Measurements from ENCODE around the gene STAP2.
"Not testable (repeated sequence)": the region's sequence is repeated elsewhere in the genome, so short reads cannot be mapped to it uniquely, and the experiment has no call there.

Gene STAP2

DNA sequence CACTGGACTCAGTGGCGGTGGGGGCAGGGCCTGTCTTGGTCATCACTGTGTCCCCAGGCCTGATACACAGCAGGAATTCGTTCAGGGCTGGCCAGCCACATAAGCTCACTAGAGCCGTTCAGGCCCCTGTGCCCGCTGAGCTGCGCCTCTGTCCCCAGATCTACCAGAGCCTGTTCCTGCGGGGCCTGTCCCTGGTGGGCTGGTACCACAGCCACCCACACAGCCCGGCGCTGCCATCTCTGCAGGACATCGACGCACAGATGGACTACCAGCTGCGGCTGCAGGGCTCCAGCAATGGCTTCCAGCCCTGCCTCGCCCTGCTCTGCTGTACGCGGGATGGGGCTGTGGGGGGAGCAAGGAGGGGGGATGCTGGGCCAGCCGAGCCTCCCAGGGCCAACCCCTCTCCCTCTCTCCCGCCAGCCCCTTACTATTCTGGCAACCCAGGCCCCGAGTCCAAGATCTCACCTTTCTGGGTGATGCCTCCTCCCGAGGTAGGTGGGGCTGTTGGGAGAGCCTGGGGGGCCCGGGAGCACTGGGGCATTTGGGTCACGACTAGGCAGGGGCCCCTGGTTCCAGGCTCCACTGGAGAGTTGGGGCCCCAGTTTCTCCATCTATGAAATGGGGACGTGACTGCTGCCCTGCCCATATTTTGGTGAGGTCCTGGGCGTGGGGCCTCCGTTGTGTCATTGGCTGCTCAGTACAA is 18.6 kb upstream of the STAP2 start:
- DNase-seq, result no peak

DNA sequence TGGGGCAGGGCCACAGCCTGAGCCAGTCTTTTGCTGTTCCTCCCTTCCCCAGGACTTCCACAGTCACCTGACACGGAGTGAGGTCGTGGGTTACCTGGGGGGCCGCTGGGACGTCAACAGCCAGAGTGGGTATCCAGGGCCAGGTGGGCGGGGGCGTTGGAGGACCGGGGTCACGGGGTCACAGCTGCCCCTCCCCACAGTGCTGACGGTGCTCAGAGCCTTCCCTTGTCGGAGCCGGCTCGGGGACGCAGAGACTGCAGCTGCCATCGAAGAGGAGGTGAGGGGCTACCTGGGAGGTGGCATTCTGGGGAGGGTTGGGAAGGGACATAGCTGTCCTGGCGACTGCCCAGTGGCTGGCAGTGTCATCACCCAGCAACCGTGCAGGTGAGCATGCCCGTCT is 16.3 kb upstream of the STAP2 start:
- no peak for DNase-seq

DNA sequence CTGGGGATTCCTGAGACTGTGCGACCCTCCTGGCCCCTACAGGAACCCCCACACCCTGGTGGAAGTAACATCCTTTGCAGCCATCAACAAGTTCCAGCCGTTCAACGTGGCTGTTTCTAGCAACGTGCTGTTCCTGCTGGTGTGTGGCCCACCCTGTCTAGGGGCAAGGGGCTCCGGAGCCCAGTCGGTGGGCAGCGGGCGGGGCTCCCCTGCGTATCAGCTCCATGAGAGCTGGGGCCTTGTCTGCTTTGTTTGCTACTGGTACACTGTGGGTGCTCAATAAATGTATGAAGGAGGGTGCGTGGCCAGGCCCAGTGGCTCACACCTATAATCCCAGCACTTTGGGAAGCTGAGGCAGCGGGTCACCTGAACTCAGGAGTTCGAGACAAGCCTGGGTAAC is 15.7 kb upstream of the STAP2 start:
- DNase-seq, result no peak

DNA sequence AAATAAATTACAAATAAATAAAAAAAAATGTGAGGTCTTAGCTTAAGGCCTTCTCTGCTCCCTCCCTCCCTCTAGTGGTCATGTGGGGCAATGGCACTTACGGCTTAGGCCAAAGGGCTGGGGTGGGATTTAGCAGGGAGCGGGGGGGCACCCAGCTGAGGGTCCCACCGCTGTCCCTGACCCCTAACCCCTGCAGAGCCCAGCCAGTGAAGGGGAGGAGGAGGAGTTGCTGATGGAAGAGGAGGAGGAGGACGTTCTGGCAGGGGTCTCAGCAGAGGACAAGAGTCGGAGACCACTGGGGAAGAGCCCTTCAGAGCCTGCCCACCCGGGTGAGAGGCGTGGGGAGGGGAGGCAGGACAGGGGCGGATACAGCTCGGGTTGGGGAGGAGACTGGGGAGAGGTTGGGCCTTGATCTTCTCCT is 14.1 kb upstream of the STAP2 start:
- DNase-seq, result no peak

DNA sequence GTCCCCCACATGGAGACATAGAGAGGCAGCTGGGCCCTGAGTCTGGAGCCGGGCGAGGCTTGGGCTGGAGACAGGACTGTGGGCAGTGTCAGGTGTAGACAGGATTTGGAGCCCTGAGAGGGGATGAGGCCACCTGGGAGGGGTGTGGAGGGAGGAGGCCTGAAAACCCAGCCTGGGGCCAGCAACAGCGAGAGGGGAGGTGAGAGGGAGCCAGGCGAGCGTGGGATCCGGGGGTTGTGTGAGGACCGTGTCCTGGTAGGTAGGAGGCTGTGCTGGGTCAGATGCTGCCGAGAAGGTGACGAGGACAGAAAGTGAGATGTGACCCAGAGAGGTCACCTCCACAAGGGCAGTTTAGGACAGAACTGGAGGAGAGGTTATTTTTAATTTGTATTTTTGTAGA is 12.1 kb upstream of the STAP2 start:
- no peak for DNase-seq

DNA sequence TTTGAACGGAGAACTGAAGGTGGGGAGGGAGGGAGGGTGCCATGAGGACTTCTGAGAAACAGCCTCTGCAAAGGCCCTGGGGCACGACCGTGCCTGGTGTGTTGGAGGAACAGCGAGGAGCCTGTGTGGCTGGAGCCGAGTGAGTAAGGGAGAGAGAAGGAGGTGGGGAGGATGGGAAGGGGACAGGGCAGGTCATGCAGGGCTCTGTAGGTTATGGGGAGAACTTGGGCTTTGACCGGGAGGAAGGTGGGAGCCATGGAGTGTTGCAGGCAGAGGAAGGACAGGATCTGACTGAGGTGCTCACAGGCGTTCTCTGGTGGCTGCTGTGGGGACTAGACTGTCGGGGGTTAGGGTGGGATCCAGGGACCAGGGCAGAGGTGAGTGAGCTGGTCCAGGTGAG is 11.5 kb upstream of the STAP2 start:
- no peak for DNase-seq

DNA sequence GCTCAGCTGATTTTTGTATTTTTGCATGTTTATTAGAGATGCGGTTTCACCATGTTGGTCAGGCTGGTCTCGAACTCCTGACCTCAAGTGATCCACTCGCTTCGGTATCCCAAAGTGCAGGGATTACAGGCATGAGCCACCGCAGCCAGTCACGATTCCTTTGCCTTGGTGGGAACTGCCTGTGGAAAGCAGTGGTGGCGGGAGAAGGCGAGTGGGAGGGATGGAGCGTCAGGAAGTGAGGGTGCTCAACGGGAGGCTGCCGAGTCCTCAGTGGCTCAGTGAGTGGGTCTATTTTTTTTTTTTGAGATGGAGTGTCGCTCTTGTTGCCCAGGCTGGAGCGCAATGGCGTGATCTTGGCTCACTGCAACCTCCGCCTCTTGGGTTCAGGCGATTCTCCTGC is 10.6 kb upstream of the STAP2 start:
- DNase-seq, result not testable (repeated sequence)

DNA sequence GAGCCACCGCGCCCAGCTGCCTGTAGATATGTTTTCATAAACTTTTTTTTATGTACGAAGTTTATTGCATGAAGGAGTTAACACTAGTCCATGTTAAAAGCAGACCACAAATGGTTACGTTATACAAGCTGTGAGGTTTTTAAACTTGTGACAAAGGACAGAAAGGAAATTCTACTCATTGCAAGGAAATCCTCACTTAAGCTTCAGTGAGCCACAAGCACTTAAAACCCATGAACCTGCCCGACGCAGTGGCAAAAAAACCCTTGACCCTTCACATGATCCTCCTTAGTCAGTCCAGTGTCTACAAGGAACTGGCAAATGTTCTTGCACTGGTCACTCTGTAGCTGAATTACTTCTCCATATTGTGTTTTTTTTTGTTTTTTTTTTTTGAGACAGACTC is 8.9 kb upstream of the STAP2 start:
- no peak for DNase-seq

DNA sequence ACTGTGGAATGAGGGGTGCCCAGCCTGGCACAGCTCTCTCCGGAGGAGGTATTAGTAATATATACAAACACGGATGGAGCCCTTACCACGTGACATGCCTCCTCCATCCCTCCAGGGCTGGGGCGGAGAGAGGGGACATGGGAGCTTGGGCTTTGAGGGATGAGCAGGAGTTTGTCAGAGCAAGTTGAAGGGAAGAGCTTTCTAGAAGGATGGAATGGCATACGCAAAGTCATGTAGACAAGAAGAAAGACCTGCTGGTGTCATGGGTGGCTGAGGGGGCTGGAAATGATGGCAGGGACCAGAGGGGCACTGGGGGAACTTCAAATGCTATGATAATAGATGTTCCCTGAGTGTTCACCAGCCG is 7.4 kb upstream of the STAP2 start:
- no peak for DNase-seq

DNA sequence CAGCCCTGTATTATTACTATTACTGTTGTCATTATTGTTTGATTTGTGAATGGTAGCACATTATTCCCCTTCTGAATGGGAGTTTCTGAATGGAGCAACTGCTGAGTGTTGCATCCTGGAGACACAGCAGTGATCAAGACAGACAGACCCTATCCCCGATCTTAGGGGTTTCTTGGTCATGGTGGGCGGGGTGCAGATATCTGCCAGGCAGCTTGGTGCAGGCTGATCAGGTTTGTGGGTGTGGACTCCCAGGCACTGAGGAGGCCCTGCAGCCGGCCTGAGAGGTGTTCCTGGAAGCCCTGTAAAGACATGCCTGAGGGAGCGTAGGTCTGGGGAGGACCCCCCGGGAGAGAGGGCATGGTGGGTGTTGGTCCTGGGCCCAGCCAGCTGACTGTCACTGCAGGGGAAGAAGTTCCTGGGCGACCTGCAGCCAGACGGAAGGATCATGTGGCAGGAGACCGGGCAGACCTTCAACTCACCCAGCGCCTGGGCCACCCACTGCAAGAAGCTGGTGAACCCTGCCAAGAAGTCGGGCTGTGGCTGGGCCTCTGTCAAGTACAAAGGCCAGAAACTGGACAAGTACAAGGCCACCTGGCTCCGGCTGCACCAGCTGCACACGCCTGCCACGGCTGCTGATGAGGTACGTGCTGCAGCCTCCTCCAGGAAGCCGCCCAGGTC is 6.9 kb upstream of the STAP2 start:
- DNase-seq, result no peak

DNA sequence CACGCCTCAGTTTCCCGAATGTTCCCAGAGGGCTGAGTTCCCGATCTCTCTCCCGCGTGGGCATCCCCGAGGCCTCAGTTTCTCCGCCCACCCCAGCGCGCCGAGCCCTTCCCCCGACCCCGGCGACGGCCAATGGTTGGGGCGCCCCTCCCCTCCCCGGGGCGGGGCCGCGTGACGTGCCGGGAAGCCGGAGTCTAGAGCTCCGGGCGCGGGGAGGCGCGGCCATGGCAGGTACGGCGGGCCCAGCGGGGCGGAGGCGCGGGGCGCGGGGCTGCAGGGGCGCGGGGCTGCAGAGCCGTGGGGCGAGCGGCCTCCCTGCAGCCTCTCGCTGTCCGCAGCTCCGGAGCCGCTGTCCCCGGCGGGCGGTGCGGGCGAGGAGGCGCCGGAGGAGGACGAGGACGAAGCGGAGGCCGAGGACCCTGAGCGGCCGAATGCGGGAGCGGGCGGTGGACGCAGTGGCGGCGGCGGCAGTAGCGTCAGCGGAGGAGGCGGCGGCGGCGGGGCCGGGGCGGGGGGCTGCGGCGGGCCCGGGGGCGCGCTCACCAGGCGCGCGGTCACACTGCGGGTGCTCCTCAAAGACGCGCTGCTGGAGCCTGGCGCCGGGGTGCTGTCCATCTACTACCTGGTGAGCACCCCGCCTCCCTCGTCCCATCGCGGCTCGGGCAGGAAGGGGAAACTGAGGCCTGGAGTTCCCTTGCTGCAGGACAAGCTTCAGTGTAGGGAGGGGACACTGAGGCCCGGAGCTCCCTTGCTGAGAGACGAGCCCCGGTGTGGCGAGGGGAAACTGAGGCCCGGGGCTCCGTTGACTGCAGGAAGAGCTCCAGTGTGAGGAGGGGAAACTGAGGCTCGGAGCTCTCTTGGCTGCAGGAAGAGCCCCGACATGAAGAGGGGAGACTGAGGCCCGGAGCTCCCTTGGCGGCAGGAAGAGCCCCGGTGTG is 5.0 kb upstream of the STAP2 start, which contains the start of gene MPND:
TSS of gene MPND (plus strand) at position 193 of the 938 bp plus-strand sequence. CDS start at position 225, 32 bp downstream.
- DNase-seq, result no peak

DNA sequence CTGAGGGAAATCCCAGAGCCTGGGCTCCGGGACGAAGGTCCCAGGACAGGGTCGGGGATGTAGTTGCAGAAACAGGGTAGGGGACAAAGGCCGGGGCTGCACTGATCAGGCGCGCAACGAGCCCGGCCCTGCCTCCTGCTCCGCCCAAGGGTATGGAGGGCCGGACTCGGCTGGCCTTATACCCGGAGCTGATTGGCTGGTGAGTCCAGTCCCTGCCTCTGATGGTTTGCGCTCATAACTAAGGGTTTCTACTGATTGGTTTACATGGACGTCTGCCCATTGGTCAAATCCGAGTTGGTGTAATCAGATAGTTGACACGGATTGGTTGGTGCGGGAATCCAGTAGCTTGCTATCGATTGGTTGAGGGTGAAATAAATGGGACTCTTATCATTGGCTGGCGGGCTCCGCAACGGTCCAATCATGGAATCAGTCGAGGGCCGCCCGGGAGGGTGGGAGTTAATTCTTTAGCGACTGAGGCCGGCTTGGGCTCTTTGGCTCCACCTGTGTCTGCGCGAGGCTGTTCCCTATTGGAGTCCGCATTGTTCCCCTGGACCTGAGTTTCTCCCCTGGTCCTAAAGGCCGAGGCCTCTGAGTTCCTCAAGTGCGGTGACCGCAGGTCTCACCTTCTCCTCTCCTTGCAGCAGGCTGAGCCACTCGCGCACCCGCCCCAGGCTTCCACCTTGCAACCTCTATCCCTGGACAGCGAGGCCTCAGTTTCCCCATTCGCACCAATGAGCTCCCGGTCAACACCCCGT is 4.2 kb upstream of the STAP2 start:
- DNase-seq, result no peak

DNA sequence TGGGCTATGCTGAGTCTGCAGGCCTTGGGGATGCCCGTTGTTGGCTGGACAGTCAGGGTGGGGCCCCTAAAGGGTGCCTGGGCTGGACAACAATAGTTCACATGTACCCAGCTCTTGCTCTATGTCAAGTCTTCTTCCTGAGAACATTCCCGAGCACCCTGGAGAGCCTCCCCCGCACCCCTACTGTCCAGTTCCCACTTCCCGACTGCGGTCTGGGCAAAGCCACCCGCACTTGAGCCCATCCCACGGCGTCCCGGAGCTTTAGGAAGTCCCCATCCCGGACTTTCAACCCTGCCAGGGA is 3.6 kb upstream of the STAP2 start:
- no peak for DNase-seq

DNA sequence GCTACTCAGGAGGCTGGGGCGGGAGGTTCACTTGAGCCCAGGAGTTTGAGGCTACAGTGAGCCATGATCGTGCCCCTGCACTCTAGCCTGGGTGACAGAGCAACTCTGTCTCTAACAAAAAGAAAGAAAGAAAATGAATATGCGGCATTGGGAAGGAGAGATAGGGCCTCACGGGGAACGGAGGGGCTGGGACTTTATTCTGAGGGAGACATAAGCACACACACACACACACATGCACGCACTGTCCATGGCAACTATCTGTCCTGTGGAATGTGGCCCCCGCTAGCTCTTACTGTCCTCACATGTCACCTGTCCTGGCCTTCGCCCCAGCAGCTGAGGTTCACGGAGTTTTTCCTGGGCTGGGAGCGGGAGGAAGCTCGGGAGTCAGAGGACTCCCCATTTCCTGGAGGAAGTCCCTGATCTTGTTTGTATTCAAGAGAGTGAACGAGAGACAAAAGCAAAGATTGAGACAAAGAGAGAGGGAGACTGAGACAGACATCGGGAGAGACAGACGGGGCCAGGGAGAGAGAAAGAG is 654 bp downstream of the STAP2 start:
- DNase-seq, result no peak

DNA sequence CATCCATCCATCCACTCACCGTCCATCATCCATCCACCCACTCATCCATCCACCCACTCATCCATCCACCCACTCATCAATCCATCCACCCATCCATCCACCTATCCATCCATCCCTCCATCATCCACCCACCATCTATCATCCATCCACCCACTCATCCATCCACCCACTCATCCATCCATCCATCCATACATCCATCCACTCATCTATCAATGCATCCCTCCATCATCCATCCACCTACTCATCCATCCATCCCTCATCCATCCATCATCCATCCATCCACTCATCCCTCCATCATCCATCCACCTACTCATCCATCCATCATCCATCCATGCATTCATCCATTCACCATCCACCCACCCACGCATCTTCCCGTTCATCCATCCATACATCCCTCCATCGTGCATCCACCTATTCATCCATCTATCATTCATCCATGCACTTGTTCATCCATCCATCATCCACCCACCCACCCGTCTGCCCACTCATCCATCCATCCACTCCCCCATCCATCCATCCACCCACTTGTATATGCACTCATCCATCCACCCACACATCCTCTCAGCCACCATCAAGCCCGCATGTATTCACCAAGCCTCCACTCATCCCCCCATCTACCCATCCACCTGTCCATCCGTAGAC is 3.6 kb downstream of the STAP2 start:
- DNase-seq, result no peak

DNA sequence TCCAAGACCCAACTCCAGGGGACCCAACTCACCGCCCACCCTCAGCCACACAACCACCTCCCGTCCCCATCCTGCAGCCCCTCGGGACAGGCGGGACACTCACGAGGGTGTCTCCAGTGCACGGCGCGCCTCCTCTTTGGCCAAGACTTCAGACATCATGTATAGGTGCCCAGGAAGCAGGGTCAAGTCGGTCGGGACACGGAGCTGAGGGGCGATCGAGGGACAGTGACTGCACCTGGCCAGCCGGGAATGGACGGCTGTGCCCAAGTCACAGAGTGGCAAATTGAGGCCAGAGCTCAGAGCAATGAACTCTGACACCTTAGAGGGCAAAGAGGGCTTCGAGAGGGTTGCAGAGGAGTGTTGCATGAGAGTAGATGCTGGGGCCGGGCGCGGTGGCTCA is 8.8 kb downstream of the STAP2 start:
- DNase-seq, result no peak

DNA sequence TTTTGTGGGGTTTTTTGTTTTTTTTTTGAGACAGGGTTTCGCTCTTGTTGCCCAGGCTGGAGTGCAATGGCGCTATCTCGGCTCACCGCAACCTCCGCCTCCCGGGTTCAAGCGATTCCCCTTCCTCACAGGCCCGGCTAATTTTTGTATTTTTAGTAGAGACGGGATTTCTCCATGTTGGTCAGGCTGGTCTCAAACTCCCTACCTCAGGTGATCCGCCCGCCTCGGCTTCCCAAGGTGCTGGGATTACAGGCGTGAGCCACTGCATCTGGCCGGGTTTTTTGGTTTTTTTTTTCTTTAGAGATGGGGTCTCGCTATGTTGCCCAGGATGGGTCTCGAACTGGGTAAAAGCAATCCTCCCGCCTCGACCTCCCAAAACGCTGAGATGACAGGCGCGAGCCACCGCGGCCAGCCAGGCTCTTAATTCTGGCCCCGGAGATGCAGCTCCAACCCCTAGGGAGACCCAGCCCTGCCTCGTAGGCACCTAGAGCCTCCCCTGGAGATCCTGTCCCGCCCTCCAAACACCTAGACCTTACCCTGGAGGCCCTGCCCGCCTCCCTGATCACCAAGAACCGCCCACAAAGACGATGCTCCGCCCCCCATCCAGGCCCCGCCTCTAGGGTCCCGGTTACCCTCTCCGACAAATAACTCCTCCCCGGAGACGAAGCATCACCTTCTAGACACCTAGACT is 9.5 kb downstream of the STAP2 start:
- DNase-seq, result not testable (repeated sequence)

DNA sequence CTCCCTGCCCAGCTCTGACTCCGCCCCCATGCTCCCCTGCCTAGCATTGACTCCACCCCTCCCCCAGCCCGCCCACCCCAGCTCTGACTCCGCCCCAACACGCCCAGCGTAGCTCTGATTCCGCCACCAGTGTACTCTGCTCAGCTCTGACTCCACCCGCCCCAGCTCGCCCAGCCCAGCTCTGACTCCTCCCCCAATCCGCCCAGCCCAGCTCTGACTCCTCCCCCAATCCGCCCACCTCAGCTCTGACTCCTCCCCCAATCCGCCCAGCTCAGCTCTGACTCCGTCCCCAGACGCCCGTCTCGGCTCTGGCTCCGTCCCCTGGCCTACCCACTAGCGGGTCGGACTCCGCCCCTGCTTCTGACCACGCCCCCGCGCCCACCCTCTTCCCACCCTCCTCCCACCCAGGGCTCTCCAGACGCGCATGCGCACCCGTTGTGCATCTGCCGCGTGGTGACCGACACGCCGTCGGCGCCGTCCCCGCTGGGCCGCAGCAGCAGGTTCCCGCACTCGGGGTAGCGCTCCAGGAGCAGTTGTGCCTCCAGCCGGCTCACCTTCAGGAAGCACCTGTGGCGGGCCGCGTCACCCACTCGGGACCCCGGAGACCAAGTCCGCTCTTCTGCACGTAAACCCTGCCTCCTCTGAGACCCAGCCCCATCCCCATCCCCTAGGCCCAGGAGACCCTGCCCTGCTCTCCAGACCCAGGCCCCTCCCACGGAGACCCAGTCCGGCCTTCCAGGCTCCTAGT is 10.2 kb downstream of the STAP2 start:
- DNase-seq, result no peak

DNA sequence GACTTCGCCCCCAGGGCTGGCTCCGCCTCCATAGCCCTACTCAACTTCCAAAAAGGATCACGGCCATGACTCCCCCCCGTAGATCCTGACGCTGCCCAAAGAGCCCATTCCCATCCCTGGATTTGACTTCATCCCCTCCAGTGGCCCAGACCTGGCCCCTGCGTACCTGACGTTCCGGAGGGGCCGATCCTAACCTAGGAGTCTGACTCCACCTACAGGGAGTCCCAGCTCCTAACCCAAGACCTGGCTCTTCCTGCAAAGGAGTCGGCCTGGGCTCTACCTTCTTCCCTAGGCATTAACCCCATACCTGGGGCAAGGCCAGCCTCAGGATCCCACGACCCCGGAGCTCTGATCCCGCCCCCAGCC is 10.8 kb downstream of the STAP2 start:
- DNase-seq, result no peak

DNA sequence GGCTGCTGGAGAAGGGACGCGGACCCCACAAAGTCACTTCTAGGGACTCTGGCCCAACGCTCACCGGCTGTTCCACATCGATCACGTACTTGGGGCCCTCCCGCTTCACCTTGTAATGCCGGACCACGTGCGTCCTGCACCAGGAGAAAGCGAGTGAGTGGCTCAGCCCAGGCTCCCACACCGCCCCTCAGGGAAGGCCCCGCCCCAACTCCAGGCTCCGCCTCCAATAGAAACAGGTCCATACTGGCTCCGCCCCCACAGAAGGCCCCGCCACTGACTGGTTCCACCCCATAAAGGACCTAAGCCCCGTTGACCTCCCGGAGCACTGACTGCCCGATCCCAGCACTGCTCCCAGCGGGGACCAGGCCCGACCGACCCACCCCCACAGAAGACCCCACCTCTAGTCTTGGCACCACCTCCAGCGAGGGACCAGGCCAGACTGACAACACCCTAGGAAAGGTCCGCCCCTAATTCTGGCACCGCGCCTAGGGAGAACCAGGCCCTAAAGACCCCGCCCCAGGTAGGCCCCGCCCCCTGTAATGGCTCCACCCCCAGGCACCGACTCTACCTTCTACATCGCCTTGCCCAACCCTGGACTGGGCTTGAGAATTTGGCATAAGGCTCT is 11.3 kb downstream of the STAP2 start:
- no peak for DNase-seq

DNA sequence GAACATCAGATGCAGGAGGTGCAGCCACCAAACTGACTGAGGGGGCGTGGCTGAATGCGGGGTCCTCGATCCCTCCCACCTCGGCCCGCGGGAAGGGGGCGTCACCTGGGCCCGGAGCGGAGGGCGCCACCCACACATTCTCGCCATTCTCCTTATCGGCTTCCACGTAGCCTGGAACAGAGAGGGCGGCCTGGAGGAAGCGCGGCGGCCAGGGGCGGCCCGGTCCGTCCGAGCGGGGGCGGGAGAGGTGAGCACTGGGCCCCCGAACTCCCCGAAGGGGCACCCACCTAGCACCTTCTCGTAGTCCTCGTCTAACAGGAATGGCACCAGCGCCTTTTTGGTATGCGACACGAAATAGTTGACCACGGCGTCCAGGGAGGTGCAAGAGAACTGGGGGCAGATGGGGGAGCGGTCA is 11.8 kb downstream of the STAP2 start:
- DNase-seq, result no peak

Measured in 8988T (cell line).